G401 (cell line): Measurements from ENCODE around the gene NUP160. TPM values are rescaled to one million over a fixed set of nuclear protein-coding genes. Genes with fewer than 3 reads are reported as not detected.
A peak's percentile ranks its signal among the peaks of the same experiment; 100 is the strongest.
"Not testable (repeated sequence)": the region's sequence is repeated elsewhere in the genome, so short reads cannot be mapped to it uniquely, and the experiment has no call there.

Experiments used
- DNase-seq: peaks from one replicate; pipeline ENCODE4 v3.0.0-alpha.2; 2015; ENCODE audit warnings: low spot score
- in situ Hi-C: cut with HindIII; loops from 2 replicates; pipeline ENCODE4 v1.10.0; 2016; ENCODE audit warnings: low sequenced_read_pairs, mixed read lengths
- total RNA-seq: library from RNA; depleted of rRNA; stranded (reverse); fragments of >200 nt; shearing (Covaris generic); gene quantifications from 2 replicates; pipeline ENCODE4 v1.2.3, GENCODE V29; 2014; rRNA removed

NUP160 gene, protein sequence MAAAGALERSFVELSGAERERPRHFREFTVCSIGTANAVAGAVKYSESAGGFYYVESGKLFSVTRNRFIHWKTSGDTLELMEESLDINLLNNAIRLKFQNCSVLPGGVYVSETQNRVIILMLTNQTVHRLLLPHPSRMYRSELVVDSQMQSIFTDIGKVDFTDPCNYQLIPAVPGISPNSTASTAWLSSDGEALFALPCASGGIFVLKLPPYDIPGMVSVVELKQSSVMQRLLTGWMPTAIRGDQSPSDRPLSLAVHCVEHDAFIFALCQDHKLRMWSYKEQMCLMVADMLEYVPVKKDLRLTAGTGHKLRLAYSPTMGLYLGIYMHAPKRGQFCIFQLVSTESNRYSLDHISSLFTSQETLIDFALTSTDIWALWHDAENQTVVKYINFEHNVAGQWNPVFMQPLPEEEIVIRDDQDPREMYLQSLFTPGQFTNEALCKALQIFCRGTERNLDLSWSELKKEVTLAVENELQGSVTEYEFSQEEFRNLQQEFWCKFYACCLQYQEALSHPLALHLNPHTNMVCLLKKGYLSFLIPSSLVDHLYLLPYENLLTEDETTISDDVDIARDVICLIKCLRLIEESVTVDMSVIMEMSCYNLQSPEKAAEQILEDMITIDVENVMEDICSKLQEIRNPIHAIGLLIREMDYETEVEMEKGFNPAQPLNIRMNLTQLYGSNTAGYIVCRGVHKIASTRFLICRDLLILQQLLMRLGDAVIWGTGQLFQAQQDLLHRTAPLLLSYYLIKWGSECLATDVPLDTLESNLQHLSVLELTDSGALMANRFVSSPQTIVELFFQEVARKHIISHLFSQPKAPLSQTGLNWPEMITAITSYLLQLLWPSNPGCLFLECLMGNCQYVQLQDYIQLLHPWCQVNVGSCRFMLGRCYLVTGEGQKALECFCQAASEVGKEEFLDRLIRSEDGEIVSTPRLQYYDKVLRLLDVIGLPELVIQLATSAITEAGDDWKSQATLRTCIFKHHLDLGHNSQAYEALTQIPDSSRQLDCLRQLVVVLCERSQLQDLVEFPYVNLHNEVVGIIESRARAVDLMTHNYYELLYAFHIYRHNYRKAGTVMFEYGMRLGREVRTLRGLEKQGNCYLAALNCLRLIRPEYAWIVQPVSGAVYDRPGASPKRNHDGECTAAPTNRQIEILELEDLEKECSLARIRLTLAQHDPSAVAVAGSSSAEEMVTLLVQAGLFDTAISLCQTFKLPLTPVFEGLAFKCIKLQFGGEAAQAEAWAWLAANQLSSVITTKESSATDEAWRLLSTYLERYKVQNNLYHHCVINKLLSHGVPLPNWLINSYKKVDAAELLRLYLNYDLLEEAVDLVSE (N-terminal part only)
- total RNA-seq = 38.5 and 61.9 TPM in 2 replicates

GRCh38 chr11:47847892-47848699, at the start of gene NUP160:
Gene NUP160, minus strand, starts transcription at chr11:47848350. Its CDS starts 32 bp downstream, at chr11:47848318.
- DNase-seq = peak; percentile 79
- in situ Hi-C loops = no loop called here

DNA sequence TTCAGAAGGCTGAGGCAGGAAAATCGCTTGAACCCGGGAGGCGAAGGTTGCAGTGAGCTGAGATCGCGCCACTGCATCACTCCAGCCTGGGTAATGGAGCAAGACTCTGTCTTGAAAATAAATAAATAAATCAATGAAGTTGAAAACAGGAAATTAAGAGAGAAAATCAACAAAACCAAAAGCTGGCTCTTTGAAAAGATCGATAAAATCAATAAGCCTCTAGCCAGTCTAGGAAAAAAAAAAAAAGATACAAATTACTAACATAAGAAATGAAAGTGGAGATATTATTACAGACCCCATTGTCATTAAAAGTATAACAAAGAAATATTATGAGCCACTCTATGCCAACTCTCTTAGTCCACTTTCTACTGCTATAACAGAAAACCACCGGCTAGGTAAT, 48.0 kb upstream of the NUP160 start:
- DNase-seq = no peak
- in situ Hi-C loops = no loop called here

GRCh38 chr11:47895035-47895434, 46.9 kb upstream of the NUP160 start:
- in situ Hi-C loops = no loop called here
- DNase-seq = no peak

DNA sequence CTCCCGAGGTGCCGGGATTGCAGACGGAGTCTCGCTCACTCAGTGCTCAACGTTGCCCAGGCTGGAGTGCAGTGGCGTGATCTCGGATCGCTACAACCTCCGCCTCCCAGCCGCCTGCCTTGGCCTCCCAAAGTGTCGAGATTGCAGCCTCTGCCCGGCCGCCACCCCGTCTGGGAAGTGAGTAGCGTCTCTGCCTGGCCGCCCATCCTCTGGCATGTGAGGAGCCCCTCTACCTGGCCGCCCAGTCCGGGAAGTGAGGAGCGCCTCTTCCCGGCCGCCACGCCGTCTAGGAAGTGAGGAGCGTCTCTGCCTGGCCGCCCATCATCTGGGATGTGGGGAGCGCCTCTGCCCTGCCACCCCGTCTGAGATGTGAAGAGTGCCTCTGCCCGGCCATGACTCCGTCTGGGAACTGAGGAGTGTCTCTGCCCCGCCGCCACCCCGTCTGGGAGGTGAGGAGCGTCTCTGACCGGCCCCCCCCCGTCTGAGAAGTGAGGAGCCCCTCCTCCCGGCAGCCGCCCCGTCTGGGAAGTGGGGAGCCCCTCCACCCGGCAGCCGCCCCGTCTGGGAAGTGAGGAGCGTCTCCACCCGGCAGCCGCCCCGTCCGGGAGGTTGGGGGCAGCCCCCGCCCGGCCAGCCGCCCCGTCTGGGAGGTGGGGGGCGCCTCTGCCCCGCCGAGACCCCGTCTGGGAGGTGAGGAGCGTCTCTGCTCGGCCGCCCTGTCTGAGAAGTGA, 44.6 kb upstream of the NUP160 start:
- in situ Hi-C loops = not testable (repeated sequence)

GRCh38 chr11:47891886-47892285, 43.7 kb upstream of the NUP160 start:
- no peak for DNase-seq

More for the DNA sequence above, 44.6 kb upstream of the NUP160 start:
- DNase-seq = not testable (repeated sequence)

GRCh38 chr11:47889714-47890441, 41.7 kb upstream of the NUP160 start:
- no peak for DNase-seq
- in situ Hi-C loops = no loop called here

More at GRCh38 chr11:47891886-47892285, 43.7 kb upstream of the NUP160 start:
- in situ Hi-C loops = no loop called here

- DNase-seq = no peak
- in situ Hi-C loops = no loop called here
Measured at GRCh38 chr11:47887910-47888569, 39.9 kb upstream of the NUP160 start.

- in situ Hi-C loops = no loop called here
Measured at GRCh38 chr11:47886096-47886495, 37.9 kb upstream of the NUP160 start.

GRCh38 chr11:47882437-47882836, 34.3 kb upstream of the NUP160 start:
- in situ Hi-C loops, DNase-seq: not testable (repeated sequence)

More at GRCh38 chr11:47886096-47886495, 37.9 kb upstream of the NUP160 start:
- no peak for DNase-seq

GRCh38 chr11:47881145-47881544, 33.0 kb upstream of the NUP160 start:
- DNase-seq = no peak
- in situ Hi-C loops = no loop called here

DNA sequence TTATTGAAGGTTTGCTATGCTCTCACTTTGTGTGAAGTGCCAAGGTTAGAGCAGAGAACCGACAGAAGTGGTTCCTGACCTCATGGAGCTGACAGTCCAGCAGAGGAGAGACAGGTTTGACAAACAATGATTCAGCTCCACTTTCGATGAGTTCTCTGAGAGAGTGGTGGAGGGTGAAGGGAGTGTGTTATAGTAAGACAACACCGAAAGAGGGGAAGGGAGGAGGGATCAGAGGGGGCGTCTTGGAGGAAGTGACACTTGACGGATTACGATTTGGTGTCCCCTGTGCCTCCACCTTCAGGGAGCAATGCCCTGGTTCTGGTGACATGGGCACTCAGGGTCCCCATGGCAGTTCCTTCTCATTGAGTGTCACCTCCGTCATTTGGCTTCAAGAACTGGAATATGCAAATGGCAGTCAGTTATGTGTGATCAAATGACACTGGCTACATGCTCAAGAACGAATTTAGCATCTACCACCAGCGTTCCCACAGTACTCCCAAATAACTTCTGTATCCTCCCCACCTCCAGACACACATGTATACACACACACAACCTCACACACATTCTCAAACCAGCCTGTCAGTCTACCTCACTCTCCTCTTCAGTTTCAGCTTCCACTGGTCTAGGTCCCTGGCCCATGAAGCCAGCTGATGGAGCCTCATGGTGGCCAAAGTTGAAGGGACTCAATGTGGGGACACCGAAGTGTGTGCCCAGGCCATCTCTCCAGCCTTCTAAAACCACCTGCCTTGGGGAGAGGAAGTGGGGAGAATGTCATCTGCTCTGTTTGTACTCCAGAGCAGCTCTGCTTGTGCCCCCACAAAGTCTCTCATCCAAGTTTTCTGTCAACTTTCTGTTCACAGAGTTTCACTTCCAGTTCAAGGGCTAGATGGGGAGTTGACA, 31.4 kb upstream of the NUP160 start:
- in situ Hi-C loops = no loop called here
- no peak for DNase-seq

DNA sequence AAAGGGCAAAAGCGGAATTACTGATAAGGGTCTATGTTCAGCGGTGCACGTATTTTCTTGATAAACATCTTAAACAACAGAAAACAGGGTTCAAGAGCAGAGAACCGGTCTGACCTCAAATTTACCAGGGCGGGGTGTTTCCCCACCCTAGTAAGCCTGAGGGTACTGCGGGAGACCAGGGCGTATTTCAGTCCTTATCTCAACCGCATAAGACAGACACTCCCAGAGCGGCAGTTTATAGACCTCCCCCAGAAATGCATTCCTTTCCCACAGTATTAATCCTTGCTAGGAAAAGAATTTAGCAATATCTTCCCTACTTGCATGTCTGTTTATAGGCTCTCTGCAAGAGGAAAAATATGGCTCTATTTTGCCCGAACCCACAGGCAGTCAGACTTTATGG, 27.7 kb upstream of the NUP160 start:
- DNase-seq, in situ Hi-C loops: not testable (repeated sequence)

GRCh38 chr11:47870404-47870803, 22.3 kb upstream of the NUP160 start:
- in situ Hi-C loops = no loop called here
- no peak for DNase-seq

DNA sequence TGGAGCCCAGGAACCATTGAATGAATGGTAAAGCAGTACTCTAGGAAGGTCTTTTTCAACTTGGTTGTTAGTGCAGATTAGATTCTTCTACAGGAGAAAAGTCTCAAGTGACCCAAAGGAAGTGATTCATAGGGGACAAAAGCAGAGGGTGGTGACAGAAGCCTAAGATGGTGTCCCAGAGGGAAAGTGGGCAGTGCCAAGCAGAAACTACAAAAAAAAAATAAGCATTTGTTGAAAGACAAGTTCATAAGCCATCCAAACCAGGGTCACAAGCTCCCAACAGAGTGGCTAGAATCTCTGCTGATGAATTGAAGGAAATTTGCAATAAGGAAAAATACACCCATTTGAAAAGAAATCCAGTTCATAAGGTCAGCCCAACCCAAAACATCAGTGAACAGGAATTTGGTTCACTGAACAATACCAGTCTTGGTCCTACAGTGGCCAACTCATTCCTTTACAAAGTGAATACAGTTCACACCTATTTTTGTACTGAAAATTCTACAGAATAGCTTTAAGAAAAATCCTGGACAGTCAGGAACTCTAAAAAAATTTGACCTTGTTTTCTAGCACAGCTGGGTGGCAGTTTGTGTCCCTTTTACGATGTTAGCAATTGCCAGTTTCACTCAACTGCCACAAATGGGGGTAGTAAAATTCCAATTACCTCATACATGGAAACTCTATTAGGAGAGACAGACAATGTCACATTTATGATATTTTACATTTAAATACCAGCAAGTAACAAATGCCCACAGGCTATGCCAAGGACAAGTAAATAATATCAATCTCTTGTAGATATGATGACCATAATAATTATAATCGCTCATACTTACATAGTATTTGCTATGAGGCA, 21.6 kb upstream of the NUP160 start:
- no peak for DNase-seq
- in situ Hi-C loops = no loop called here

GRCh38 chr11:47867823-47868222, 19.7 kb upstream of the NUP160 start:
- in situ Hi-C loops = no loop called here
- no peak for DNase-seq
